Hypothalamus (tissue), 51 donors: Measurements from ENCODE around the gene PRKD1.

Experiments
- DNase-seq, 51 donors: peaks; one replicate each; lab custom pipeline; 2025; lab: John Stamatoyannopoulos, UW

PRKD1 gene

DNA sequence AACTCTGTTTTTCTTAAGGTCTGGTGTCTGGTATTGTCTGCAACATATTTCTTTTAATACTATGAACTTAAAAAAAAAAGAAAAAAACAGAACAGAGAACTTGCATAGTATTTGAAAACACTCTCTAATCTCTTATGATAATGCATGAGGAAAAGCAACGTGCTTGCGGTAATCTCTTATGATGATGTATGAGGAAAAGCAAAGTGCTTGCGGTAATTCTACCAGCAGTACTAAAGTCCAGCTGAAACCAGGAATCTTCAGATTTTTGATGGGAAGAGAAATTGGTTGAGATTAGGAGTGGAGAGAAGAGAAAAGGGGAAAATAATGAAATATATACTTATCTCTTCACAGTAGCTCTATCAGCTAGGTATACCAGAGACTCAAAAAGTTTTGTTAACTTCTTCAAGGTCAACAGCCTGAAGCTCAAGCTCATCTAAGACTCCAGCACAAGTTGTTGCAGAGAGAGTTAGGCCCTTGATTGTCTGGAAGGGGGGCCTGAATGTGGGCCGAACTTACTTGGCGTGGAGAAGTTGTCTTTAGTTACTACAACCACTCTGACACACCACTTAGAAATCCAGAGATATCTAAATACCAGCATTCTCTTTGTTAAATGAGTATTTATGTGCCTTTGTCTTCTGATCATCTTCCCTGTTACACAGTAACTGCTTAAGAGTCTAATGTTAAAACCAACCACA lies 240.4 kb downstream of the PRKD1 start:
- no peak for DNase-seq

- DNase-seq: no peak
Observed at GRCh38 chr14:29684926-29685325, 242.7 kb downstream of the PRKD1 start.

- no peak for DNase-seq
Observed at GRCh38 chr14:29682789-29683188, 244.9 kb downstream of the PRKD1 start.

GRCh38 chr14:29681316-29681715 lies 246.3 kb downstream of the PRKD1 start:
- DNase-seq: no peak

- DNase-seq: no peak
Observed at GRCh38 chr14:29674566-29675285, 252.9 kb downstream of the PRKD1 start.

GRCh38 chr14:29672831-29673230 lies 254.8 kb downstream of the PRKD1 start:
- DNase-seq: no peak

DNA sequence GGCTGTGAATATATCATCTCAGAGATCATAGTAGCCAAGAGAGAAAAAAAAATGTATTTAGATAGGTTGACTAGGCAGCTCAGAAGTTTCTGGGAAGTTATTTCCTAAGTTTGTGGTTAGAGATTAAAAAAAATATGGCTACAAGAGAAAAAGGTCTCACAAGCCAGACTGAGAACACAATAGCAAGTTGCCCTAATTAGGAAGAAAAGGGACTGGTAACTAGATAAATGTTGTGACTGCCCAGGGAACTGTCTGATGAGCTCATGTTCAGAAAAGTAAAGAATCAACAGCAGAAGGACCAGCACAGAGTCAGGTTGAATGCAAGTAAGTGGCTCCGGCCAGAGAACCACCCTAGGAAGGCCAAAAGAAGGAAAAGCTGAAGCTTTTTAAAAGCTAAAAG lies 256.6 kb downstream of the PRKD1 start:
- no peak for DNase-seq

- peak in 1 of 51 donors; percentile 22 for DNase-seq
Observed at GRCh38 chr14:29668201-29668600, 259.4 kb downstream of the PRKD1 start.

- DNase-seq: no peak
Observed at GRCh38 chr14:29664515-29664914, 263.1 kb downstream of the PRKD1 start.

- DNase-seq: no peak
Observed at GRCh38 chr14:29663281-29663801, 264.3 kb downstream of the PRKD1 start.

DNA sequence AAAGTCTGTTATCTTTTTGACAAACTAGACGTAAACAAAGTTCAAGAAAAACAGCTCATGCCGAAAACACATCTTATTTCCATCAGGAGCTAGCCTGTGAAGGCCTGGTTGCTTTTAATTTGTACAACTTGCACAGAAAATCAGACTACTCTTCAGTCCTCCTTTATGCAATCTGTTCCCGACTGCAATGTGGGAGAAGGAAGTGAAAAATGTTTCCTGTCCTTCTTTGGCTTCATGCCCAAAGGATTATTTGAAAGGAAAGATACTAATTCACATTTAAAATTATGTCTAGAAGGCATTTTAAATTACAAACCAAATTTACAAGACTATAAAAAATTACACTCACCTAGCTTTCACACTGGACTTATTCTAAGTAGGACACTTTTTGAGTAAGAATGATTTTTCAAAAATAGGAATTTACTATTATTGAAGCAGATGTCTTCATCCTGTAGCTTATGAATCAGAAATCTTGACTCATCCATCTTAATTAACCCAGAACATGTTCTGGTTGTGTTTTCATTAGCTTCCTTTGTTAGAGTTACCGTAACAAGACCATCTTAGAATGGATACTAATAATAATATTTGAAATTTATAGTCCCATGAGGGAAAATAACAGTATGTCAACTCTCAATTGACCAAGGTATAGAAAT lies 272.6 kb downstream of the PRKD1 start:
- DNase-seq: no peak

GRCh38 chr14:29653303-29653702 lies 274.3 kb downstream of the PRKD1 start:
- DNase-seq: no peak

DNA sequence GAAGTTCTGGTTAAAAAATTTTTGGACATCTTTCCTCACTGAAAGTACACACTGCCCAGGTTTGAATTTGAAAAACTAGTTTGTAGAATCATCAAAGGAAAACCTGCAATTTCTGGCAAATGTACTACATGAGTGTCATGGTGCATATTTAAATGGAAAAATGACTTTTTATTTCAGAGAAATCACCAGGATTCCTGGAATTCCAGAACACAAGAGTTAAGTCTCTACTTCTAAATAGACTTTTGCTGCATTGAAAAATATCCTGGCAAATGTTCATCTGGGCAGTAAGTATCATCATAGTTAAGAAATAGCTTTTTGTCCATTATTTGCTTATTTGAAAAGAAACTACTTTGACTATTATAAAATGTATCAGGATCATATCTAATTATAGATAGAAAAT lies 275.1 kb downstream of the PRKD1 start:
- no peak for DNase-seq

- DNase-seq: no peak
Observed at GRCh38 chr14:29650554-29651269, 276.9 kb downstream of the PRKD1 start.

DNA sequence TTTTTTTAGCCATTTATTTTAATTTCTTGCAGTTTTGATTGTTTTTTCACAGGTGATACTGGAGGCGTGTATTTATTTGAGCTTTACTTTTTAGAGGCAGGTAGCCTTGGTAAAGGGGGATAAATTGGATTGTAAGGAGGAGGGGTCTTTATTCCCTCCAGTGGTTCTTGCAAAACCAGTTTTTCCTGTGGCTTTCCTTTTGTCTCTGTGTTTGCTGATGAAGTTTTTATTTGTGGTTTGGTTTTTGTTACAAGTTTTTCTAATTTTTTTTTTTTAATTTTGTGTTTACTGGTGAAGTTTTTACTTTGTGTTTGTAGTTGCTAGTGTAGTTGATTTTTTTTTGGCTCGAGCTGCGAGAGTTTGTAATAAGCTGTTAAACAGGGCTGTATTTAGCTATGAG lies 278.5 kb downstream of the PRKD1 start:
- no peak for DNase-seq

DNA sequence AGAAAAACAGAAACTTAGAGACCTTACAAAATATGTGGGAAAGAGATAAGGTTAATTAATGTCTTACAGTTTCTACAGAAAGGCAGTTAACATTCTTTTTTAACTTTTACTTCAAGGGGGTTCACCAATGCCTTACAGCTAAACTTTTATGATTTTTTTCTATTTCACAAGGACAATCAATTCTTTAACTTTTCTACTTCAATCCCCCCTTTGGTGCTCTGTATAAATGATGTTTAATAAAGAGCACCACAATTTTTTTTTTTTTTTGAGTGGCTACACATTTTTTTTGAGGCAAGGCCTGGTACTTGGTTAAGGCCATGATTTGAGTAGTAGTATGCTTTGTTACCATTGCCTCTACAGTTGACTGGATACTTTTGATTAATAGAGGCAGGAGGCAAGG lies 279.6 kb downstream of the PRKD1 start:
- no peak for DNase-seq

- no peak for DNase-seq
Observed at GRCh38 chr14:29645117-29645516, 282.5 kb downstream of the PRKD1 start.

DNA sequence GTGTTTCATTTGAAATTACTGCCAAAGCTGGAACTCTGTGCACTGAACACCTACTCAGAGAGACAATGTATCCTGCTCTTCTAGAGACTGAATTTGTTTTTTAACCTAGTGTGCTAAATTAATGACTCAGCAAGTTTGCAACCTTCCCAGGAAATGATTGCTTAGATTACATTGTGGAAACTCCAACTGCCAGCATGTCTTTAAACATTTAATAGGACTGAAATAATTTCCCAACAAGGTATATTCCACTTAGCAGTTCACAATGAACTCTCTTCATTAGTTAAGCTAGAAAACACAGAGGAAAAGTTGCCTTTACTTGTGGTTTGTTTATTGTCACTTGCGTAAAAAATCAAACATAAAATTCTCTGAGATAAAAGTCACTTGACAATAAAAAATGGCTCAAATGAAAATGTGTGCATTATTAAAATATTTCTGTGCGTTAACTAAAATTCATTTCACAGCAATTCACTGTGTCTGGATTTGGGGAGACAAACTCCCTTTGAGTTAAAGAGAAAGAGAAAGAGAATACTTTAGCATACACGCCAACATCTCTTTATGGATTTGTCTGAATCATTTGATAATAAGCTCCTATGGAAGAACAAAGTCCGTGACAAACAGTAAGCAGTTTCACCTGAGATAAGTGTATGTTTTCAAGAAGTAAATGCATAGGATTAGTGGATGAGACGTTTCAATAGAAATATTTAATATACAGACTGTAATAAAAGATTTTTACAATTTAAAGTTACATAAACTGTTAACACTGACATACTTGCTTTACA lies 284.0 kb downstream of the PRKD1 start:
- no peak for DNase-seq

DNA sequence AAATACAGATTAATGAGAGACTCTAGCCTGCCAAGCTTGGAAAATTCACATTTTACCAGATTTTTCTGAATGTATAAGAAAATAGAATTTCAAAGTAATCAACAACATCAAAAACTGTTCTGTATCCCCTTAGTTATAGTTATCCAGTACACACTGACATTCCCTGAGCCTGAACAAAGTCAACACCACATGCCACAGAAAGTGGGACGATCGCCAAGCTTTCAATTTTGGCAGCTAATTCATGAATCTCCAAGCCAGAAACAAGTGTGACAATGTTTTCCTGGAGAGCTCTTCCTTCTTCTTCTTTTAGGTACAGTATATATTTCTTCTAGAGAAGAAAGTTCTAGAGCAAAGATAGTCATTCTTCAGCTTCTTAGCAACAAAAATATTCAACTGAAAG lies 290.2 kb downstream of the PRKD1 start:
- DNase-seq: peak in 40 of 51 donors; percentile 2 to 77 (median 33)

DNA sequence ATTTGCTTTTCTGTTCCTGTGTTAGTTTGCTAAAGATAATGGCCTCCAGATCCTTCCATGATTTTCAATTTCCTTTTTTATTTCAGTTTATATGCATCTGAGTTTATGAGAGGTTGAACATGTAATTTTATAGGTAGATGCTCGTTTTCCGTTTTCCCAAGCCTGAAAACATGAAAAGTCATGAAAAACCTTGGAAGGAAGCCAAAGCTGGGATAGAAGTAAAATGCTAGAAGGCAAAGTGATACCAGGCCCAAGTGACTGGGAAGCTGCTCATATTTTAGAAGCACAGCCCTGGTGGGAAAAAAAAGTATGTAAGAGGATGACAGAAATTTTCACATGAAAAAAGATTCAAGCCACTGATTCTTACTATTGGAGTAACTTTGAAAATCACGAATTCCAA lies 290.8 kb downstream of the PRKD1 start:
- DNase-seq: no peak
